GM12874 (cell line): ENCODE measurements around the gene ANO4.

Experiments used
- CTCF ChIP-seq: IDR thresholded peaks from 2 replicates; pipeline ENCODE4 v1.5.1; 2011; ENCODE audit warnings: low read depth, mild to moderate bottlenecking, control low read depth, low read length, moderate library complexity; ENCODE audit not compliant: insufficient read depth

ANO4 gene

GRCh38 chr12:100857418-100857817, 62.8 kb downstream of the ANO4 start:
- no peak for TF ChIP-seq CTCF

- no peak for TF ChIP-seq CTCF
These were observed 63.4 kb downstream of the ANO4 start for GRCh38 chr12:100857971-100858370.

- no peak for TF ChIP-seq CTCF
These were observed 64.1 kb downstream of the ANO4 start for GRCh38 chr12:100858656-100859055.

GRCh38 chr12:100859063-100859627, 64.6 kb downstream of the ANO4 start:
- no peak for TF ChIP-seq CTCF

GRCh38 chr12:100860611-100861010, 66.0 kb downstream of the ANO4 start:
- TF ChIP-seq CTCF: no peak

GRCh38 chr12:100862676-100863075, 68.1 kb downstream of the ANO4 start:
- TF ChIP-seq CTCF: no peak

GRCh38 chr12:100864366-100864765, 69.8 kb downstream of the ANO4 start:
- no peak for TF ChIP-seq CTCF
